ENCODE measurements around the gene C4orf50.

Gene C4orf50

DNA sequence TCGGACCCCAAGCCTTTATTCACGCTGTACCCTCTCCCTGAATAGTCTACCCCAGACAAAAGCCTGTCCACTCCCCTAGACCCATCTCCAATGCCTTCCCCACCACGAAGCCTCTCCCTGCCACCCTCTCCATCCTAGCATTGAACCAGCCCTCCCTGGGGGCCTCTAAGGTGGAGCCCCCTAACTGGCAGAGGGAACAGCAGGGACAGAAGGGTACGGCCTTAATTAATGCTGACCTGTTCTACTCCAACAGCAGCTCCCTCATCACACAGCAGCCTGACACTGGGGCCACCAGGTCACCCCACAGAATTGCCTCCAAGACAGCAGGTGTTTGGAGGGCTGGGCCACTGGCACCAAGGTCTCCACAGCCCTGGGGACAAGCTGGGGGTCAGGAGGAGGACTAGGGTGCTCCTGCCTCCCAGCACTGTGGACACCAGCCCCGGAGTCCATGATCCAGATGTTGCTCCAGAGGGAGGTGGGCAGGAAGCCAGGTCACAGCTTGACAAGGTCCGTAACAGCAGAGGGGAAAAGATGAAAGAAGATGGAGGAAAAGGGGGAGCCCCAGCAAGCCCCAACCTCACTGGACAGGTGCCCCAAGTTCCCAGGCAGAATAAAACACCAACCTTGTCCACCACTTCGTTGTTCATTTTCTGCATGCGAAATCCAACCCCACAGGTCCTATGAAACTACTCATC is 129.1 kb downstream of the C4orf50 start:
- no peak for DNase-seq (ENCODE audit: low read depth)

DNA sequence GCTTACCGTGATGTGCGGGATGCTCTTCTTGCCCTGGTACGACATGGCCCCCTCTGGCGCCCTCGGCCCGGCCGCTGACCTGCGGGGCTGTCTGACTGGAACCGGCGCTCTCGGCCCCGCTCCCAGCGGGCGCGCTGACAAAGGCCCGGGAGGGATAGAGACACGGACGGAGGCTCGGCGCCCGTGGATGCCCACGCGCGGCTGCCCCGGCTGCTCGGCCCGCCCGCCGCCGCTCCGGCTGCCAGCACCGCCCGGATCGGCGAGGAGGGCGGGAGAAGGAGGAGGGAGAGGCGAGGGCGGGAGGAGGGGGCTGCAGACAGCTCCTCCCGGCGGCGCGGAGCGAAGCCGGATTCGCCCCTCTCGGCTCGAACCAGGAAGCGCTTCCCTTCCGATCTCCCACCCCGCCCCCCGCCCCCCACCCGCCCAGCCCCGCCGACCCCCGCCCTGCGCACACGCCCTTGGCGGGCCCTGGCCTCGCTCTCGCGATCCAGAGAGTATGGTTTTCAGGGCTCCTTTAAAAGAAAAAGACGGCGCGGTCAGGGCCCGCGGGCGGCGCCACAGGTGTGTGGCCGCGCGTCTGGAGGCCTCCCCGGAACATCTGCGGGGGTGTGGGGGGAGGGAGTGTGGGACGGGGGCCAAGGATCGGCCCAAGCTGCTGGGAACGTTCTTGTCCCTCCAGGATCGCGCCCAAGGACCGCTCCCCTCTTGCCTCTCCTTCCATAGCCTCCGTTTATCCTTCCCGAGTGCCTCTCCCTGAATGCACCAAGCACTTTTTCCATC is 129.8 kb downstream of the C4orf50 start:
- no peak for DNase-seq (ENCODE audit: low read depth)

DNA sequence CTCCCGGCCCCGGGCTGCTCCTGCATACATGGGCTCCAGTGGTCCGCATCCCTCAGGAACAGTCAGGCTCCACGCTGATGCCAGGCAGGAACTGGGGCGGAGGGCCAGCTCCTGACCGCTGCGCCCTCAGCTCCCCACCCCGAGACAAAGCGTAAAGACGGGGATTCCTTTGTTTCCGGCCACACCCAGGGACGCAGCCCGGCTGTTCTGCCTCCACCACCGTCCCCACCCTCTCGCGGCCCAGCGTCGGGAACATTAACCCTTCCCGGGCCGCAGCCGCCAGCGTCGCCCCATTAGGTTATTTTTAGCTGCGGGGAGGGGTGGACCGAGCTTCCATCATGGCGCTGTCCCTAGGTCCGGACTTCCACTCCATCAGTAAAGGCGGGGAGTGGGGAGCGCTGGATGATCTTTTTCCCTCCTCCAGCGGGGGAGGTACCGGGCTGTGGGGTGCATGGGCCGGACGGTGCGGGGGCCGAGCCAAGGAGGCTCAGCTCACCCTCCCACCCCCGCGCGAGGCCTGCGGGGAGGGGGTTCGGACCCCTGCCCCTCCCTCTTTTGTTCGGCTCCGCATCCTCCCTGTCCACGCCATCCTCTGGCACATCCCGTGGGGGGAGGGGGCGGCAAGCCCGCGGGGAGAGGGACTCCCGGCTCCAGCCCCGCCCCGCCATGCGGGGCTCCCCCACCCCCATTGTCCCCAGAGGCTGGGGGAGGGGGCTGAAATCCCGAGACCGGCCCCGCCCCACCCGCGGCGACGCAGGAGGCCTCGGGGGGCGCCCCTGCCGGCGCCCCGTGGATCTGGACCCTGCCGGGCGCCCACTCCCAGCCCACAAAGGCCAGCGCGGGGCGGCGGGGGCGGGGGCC is 130.6 kb downstream of the C4orf50 start:
- DNase-seq (ENCODE audit: low read depth), result no peak

DNA sequence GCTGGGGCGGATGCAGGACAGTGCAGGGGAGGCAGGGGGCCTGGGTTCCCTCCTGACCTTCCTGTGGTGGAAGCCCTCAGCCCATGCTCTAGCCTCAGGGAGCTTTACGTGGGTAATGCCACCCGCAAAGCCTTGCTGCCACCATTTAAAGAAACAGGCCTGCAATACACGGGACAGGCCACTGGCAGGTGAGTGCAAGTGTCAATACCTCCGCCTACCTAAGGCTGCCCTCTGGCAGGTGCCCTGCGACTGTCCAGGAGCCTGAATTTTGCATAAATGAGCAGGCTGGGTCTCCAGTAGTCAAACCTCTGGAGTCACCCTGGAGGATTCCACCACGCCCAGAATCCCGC is 131.2 kb downstream of the C4orf50 start:
- no peak for DNase-seq (ENCODE audit: low read depth)

DNA sequence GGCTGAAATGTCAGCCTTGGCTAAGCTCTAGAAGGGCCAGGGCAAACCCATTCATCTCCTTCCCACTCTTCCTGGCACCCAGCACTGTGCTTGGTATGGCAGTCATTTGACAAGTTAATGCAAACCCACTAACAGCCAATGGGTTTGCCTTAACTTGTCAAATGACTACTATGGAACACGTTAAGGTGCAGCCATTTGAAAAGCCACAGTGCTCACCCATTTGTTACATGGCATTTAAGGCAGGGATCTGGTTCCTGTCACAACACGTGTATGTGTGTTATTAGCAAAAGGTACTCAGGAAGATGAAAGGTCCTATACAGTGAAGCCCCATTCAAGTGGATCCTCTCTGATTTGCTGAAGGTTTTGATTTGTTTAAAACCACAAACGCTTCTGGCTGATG is 132.5 kb downstream of the C4orf50 start:
- DNase-seq (ENCODE audit: low read depth), result no peak

DNA sequence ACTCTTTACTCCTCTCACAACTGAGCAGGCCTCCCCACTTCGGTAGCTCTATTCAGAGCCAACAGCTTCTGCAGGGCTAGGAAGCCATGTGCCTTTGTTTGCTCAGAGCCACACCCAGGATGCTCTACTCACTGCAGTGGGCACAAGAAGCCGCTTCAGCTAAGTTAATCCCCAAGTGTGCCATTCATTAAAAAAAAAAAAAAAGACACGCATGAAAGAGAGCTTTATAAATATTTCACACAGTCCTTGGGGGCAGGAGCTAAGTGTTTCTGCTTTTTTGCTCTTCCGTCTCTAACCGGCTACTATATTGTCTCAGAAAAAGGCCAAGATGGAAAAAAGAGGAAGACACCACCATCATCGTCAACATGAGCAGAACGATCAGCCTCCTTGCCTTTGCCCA is 133.4 kb downstream of the C4orf50 start:
- DNase-seq (ENCODE audit: low read depth), result no peak

DNA sequence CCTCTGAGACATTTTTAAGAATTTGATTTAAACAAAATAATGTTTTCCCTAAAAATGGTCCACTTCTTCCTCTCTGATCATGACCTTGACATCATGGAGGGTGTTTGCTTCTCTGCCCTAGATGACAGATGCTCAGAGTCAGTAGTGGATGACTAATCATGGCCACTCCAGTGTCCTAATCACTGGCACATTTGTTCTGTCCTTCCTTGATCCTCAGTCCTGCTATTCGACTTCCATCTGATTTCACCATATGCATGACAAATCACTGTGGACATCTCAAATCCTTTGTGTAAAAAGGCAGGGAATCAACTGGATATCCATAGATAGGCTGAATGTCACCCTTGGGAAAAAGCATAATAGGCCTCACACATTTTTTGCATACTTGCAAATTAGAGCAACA is 134.3 kb downstream of the C4orf50 start:
- DNase-seq (ENCODE audit: low read depth), result no peak

DNA sequence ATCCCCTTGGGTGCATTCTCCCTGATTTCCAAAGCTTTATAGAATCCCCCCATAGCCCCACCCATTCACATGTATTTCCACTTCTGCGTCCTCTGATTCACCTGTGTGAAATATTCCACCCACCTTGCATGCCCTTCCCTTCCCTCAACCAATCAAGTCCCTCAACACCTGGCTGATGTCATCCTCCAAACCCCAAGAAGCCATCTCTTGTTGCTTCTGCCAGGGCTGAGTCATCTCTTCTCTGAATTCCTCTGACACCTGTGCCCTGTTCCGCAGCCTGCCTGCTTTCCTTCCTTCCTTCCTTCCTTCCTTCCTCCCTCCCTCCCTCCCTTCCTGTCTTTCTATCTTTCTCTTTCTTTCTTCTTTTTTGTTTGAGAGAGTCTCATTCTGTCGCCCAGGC is 135.3 kb downstream of the C4orf50 start:
- DNase-seq (ENCODE audit: low read depth), result no peak

DNA sequence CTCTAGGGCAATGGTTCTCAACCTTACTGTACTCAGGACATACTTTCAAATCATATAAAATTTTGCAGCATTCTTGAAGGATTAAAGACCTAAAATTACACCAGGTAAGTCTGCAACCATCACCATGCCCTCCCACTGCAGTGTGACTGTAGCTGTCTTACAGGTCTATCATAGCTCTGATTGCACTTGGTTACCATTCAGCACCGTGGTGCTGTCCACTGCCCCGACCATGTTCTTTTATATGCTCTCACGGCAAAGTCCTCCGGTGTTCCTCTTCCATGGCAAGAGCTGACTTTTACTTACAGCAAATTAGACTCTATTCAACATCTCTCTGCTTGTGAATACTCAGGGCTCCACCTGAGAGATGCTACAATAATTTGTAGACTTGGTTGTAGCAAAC is 136.9 kb downstream of the C4orf50 start:
- peak; percentile 14 for DNase-seq (ENCODE audit: low read depth)

DNA sequence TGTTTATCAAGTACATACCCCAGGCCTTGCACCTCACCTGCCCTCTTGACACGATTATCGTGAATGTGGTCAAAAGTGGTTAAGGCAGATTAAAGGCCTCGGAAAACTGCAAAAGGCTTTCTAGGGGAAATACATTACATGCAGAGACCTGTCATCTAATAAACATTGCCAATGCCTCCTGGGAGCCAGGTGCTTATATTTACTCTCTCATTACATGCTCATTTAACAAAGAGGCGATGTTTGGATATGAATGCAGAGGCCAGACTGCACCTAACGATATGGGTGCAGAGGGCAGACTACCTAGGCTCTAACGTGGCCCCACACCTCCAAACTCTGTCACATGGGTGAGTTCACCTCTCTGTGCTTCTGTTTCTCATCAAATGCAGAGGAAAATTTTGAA is 139.9 kb downstream of the C4orf50 start:
- no peak for DNase-seq (ENCODE audit: low read depth)

DNA sequence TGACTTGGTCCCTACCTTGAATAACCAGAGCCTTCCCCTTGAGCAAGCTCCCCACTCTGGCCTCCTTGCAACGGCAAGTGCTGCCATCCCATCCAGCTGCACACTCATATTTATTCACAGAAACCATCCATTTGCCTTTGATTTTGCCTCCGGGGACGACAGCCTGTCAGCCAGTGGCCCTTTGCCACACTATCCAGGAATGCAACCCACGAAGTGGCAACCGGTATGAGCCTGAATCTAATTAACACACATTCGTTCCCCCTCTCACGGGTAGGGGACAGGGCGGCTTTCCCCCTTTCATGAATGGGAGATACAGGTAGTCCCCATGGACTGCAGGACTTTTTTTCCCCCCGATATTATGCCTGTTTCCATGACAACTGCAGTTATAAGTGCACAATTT is 140.8 kb downstream of the C4orf50 start:
- no peak for DNase-seq (ENCODE audit: low read depth)

DNA sequence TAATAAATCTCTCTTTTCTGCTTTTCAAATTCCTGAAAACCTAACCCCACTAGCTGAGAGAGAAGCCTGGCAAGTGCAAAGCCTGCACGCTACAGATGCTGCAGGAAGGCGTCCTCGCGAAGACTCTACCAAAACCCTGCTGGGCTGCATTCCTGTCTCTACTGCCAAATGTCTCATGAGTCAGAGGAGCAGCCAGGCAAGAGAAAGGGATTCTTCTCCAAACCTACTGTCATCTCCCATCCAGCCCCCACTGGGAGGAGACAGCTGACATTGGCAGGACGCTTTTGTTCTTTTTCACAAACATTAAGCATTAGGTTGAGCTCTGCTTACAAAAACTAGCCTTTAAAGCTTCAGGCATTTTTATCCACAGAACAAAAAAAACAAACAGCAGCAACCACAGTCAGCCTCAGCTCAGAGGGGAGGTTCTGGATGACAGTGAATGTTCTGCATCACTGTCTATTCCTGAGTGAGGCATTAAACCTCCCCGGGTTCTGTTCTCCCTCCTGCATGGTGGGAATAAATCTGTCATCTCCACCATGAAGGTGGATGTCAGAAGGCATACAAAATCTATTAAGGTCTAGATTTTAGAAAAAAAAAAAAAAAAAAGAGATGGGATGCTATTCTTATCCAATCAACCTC is 143.3 kb downstream of the C4orf50 start:
- DNase-seq (ENCODE audit: low read depth), result peak; percentile 53

DNA sequence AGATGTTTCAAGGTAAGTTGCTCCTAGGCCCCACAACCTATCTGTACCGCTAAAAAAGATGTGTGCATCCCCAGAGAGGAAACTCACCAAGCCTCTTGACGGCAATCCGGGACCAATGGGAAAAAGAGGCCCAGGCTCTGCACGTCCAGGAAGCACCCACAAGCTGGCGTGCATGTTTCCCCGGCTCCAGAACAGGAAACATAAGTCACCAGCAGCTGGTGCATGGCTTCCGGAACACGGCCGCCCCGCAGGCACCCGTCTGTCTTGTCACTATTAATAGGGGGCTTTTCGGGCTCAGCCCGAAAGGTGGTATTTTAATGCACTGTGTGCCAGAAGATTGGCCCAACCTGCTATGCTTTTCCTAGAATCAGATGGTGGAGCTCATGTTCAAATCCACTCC is 147.5 kb downstream of the C4orf50 start:
- no peak for DNase-seq (ENCODE audit: low read depth)

DNA sequence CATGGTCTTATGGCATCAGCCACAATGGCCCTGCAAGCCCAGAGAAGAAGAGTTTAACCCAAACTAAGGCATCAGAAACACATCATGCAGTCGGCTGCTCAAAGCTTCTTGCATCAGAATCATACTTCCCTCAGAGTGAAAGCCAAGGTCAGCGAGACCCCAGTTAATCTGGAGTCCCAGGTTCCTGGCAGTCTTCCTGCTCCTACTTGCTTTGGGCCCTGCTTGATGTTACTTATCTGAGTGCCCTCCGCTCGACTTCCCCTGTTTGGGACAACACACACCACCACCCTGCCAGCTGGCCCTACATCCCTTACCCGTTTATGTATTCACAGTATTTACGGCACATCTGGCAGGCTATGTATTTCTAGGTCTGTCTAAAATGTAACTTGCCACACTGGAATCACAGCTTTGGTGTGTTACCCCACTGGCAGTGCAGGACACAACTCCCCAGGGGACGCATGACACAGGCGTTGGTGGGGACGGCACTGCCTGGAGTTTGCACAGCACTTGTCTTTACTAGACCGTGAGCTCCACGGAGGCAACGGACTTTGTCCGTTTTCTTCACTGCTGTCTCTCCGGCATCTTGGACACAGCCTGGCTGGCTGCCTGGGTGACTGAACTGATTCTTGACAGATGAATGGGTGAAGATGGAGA is 148.1 kb downstream of the C4orf50 start:
- no peak for DNase-seq (ENCODE audit: low read depth)

DNA sequence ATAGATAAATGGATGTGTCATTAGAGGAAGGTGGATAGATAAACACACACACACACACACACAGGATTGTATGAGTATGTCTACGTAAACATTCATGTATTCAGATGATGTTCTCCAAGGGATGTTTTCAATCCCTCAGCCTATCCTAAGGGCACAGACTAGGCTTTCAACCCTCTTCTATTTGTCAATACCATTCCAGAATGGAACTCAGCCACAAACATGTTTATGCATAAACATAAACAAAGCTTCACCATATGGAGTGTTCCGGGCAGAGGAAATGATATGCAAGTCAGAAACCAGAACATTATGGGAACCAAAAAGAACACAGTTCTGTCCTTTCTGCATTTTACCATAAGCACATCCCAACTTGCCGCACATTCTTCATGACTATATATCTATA is 150.4 kb downstream of the C4orf50 start:
- DNase-seq (ENCODE audit: low read depth), result no peak

DNA sequence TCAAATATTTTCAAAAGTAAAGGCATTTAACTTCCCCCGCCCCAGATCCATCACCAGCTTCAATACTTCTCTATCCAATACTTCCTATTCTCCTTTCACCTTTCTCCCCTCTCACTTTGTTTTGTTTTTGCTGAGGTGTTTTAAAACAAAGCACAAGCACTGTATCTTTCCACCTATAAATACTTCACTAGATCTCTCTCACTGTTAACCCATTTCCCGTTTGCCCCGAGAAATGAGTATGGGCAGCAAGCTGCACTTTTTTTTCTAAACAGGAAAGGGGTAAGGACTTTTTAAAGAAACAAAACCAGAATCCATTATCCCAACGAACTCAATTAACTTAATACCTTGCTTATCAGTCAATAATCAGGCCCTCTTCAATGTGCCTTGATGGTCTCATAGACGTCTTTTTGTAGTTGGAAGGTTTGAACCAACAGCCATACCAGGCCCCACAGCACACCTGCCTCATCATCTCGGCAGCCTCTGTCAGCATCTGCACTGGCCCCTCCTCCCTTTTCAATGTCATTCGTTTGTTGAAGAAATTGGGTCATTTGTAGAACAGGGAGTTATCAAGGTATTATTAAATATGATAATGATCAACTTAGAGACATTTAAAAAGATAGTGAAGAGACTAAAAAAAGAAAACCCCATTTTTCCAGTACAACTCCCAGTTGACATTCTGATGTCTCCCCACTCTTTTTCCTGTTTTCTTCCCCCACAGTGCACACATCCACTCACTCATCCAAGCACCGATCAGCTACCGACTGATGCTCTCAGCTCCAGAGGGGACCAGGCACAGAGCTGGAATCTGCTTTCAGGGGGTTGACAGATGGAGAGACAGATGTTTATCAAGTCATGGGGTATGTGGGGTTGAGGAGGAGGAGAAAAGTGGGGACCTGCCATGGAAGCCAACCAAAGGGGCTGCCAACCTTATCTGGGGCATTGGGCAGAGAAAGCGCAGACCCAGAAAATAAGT is 151.1 kb downstream of the C4orf50 start:
- DNase-seq (ENCODE audit: low read depth), result no peak

DNA sequence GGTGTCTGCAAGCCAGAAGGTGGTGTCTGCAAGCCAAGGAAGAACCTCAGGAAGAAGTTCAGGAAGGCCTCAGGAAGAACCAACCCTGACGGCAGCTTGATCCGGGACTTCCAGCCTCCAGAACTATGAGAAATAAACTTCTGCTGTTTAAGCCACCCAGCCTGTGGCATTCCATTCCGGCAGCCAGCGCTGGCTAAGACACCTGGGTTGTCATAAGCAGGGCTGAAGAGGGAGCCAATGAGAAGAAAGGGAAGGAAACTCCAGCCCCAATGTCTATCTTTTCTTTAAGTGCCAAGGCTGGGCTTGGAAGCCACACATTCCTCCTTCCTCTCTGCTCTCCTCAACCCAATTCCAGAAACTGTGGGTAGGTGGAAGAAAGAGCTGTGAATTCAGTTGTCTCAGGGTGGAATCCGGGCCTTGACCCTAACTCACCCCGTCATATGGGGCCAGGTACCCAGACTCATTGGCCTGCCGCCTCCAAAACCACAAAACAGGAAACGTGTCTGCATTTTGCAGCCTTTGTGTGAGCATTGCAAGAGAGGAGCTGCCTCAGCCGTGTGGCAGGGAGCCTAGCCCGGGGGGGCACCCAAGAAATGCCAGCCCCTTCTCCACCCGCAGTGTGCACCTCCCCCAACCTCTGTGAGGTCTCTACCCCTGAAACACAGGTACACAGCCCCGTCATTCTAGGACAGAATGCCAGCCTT is 152.2 kb downstream of the C4orf50 start:
- DNase-seq (ENCODE audit: low read depth), result no peak

DNA sequence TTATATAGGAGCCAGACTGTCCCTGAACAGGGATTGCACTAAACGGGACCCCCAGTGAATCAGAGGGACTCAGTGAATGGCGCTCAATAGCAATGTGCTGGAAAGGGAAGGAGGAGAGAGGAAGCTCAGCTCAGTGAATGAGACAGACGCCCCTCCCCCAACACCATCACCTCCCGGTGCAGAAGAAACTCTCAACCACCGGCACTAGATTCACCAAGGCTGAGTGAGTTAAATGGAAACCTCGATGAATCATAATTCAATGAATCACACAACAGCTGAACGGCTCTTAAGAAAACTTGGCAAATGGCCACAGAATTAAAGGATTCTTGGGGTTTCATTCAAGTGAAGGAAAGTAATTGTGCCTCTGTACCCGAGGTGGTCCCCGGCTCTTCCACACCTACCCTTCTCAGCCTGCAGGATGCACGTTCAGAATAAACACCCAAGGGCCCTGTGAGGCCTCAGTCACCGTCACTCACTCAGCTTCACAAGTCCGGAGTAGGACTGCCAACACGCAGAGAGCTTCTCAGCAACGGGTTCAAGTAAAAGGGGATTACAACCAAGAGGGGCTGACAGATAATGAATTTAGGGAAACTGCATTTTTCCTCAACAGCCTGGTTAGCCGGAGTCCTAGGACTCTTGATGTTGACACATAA is 154.6 kb downstream of the C4orf50 start:
- peak; percentile 82 for DNase-seq (ENCODE audit: low read depth)

DNA sequence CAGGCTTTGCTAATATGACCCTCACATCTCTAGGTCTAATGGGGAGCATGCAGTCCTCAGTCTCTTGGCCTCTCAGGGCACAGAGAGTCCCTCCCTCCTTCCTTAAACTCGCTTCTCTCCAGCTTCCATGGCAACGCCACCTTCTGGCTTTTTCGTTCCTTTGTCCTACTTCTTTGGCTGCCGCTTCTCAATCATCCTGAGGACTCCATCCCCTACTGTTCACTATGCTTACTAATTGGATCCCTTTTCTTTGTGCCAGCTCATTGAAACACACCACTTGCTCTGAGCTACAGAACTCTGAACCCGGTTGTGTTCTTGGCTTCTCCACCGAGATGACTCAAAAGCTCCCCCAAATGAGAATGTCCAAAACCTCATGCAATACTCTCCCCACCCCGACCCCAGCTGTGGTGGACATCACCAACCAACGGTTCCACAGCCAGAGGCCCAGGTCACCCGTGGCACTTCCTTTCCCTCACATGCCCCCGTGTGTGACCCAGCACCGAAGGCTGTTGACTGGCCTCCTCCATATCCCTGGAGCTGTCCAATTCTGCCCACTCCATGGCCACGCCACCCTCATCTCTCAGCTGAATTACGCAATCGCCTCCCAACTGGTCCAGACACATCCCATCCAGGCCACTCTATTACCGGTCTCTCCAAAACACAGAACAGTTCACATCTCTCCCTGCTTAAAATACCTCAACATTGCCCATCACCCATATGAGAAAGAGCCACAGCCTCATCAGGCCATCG is 160.0 kb downstream of the C4orf50 start:
- no peak for DNase-seq (ENCODE audit: low read depth)
